Activated effector memory CD4-positive, alpha-beta T cell treated with Interleukin-2 at 50 U/mL for 16 hours (primary cell): Measurements from ENCODE around the gene HSD17B14.
A peak's percentile ranks its signal among the peaks of the same experiment; 100 is the strongest.
"Not testable (repeated sequence)": the region's sequence is repeated elsewhere in the genome, so short reads cannot be mapped to it uniquely, and the experiment has no call there.

Experiments used
- DNase-seq: peaks from one replicate; pipeline ENCODE4 v3.0.0-alpha.2; 2020

HSD17B14 gene

GRCh38 chr19:48867123-48867745 lies 30.9 kb upstream of the HSD17B14 start:
- no peak for DNase-seq

GRCh38 chr19:48866692-48867091 lies 30.4 kb upstream of the HSD17B14 start:
- DNase-seq = no peak

- DNase-seq = no peak
Measured at GRCh38 chr19:48862827-48863226, 26.5 kb upstream of the HSD17B14 start.

GRCh38 chr19:48861313-48861712 lies 25.0 kb upstream of the HSD17B14 start:
- DNase-seq = no peak

GRCh38 chr19:48859711-48860572 lies 23.7 kb upstream of the HSD17B14 start:
- no peak for DNase-seq

GRCh38 chr19:48858984-48859710 lies 22.9 kb upstream of the HSD17B14 start:
- DNase-seq = peak; percentile 66

- no peak for DNase-seq
Measured at GRCh38 chr19:48856921-48857320, 20.6 kb upstream of the HSD17B14 start.

GRCh38 chr19:48854103-48854502 lies 17.8 kb upstream of the HSD17B14 start:
- no peak for DNase-seq

GRCh38 chr19:48853483-48853882 lies 17.2 kb upstream of the HSD17B14 start:
- no peak for DNase-seq

- DNase-seq = no peak
Measured at GRCh38 chr19:48852292-48852691, 16.0 kb upstream of the HSD17B14 start.

GRCh38 chr19:48846659-48847058 lies 10.4 kb upstream of the HSD17B14 start:
- not testable (repeated sequence) for DNase-seq

- DNase-seq = no peak
Measured at GRCh38 chr19:48845384-48845783, 9.1 kb upstream of the HSD17B14 start.

- DNase-seq = no peak
Measured at GRCh38 chr19:48844472-48844871, 8.2 kb upstream of the HSD17B14 start.

- peak; percentile 21 for DNase-seq
Measured at GRCh38 chr19:48842789-48843162, 6.5 kb upstream of the HSD17B14 start.

GRCh38 chr19:48841571-48841970 lies 5.3 kb upstream of the HSD17B14 start:
- DNase-seq = no peak

- DNase-seq = no peak
Measured at GRCh38 chr19:48841047-48841446, 4.8 kb upstream of the HSD17B14 start.

GRCh38 chr19:48837687-48838086 lies 1.4 kb upstream of the HSD17B14 start:
- no peak for DNase-seq

- DNase-seq = peak; percentile 52
Measured at GRCh38 chr19:48837051-48837524, 797 bp upstream of the HSD17B14 start.

GRCh38 chr19:48835734-48836088 lies 580 bp downstream of the HSD17B14 start:
- peak; percentile 87 for DNase-seq

- no peak for DNase-seq
Measured at GRCh38 chr19:48833977-48834376, 2.3 kb downstream of the HSD17B14 start.

GRCh38 chr19:48833049-48833448 lies 3.2 kb downstream of the HSD17B14 start:
- no peak for DNase-seq

- DNase-seq = no peak
Measured at GRCh38 chr19:48830965-48831364, 5.3 kb downstream of the HSD17B14 start.

GRCh38 chr19:48830088-48830487 lies 6.2 kb downstream of the HSD17B14 start:
- DNase-seq = no peak

GRCh38 chr19:48826606-48827020 lies 9.7 kb downstream of the HSD17B14 start:
- no peak for DNase-seq
